Measurements from ENCODE around the gene PANK4.

Gene PANK4

DNA sequence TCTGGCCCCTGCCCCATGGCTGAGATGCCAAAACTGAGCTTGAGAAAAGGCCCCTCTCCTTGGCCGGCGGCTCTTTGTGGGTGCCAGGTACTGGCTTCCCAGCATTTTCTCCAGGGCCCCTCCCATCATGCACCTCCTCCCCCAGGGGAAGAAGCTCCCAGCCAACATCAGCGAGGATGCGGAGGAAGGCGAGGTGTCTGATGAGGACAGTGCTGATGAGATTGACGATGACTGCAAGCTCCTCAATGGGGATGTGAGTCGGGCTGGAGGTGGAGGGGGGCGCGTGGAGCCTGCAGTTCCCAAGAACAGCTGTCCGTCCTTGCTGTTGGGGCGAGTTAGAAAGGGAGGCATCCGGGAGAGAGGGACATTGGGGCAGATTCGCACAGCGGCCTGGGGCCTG lies 36.8 kb downstream of the PANK4 start:
- H3K27me3 ChIP-seq (ENCODE audit: control insufficient read depth, low read length): no peaks in the 10 kb centered on the region
- H3K27ac ChIP-seq (ENCODE audit: low read depth, low read length): no peak overlapping the region
- H3K4me3 ChIP-seq (ENCODE audit: low read length): no peak overlapping the region
- peaks cover 15% of the 10 kb centered on the region for H3K4me1 ChIP-seq (ENCODE audit: control insufficient read depth, low read length)
- H3K9me3 ChIP-seq (ENCODE audit: control insufficient read depth, insufficient read depth, low read length): peaks cover 11% of the 10 kb centered on the region
- no peaks in the 10 kb centered on the region for H3F3A ChIP-seq (ENCODE audit: control insufficient read depth, insufficient read depth)
- TF ChIP-seq, protein P1, sequence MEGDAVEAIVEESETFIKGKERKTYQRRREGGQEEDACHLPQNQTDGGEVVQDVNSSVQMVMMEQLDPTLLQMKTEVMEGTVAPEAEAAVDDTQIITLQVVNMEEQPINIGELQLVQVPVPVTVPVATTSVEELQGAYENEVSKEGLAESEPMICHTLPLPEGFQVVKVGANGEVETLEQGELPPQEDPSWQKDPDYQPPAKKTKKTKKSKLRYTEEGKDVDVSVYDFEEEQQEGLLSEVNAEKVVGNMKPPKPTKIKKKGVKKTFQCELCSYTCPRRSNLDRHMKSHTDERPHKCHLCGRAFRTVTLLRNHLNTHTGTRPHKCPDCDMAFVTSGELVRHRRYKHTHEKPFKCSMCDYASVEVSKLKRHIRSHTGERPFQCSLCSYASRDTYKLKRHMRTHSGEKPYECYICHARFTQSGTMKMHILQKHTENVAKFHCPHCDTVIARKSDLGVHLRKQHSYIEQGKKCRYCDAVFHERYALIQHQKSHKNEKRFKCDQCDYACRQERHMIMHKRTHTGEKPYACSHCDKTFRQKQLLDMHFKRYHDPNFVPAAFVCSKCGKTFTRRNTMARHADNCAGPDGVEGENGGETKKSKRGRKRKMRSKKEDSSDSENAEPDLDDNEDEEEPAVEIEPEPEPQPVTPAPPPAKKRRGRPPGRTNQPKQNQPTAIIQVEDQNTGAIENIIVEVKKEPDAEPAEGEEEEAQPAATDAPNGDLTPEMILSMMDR (IDR thresholded peaks at IDR 0.05; ENCODE audit: low read depth, low read length, poor library complexity, severe bottlenecking): no peak
- TF ChIP-seq EZH2phosphoT487 (IDR thresholded peaks at IDR 0.05; ENCODE audit: borderline replicate concordance, low read length): no peak
- H3K79me2 ChIP-seq (ENCODE audit: control insufficient read depth, low read length): no peaks in the 10 kb centered on the region
- H3K9me2 ChIP-seq (replicated peaks; ENCODE audit: control insufficient read depth, low read length): no peaks in the 10 kb centered on the region
- H4K20me1 ChIP-seq (ENCODE audit: control insufficient read depth, insufficient read depth, low read depth, low read length): no peaks in the 10 kb centered on the region
- H3K36me3 ChIP-seq (ENCODE audit: control insufficient read depth, low read length): no peaks in the 10 kb centered on the region
- H3K4me2 ChIP-seq (ENCODE audit: low read length): no peak overlapping the region

DNA sequence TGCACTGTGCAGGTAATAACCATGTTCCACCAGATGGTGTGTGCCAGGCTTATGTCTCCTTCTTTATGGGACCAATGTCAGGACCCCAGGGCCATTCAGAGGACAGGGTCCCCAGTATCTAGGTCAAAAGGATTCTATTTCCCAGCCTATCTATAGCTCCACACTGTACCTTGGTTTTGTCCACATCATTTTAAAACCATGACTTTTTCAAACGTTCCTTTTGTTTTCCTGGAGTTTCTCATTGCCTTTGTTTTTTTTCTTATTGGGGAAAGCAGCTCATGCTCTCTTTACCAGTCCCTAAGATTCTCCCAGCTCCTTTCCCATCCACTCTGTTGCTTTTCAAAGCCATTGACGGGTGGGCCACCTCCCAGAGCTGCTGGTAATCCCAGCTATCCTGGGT lies 37.7 kb downstream of the PANK4 start:
- no peaks in the 10 kb centered on the region for H3K27me3 ChIP-seq (ENCODE audit: control insufficient read depth, low read length)

DNA sequence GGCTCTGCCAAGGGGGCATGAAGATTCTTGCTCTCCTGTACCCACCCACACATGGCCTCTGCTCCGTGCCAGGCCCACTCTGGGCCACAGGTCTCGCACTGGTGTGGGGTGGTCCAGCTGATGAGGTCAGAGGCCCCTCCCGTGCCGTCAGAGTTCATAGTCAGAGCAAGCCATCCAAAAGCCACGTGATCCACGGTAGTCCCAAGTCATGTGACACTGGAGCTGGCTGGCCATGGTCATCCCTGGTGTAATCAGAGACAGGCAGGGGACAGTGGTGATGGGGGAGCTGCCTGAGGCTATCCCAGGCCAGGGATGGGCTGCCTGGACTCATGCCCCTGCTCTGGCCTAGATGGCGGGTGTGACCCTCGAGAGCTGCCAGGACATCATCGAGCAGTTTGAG lies 39.8 kb downstream of the PANK4 start:
- no peaks in the 10 kb centered on the region for H3K79me2 ChIP-seq (ENCODE audit: control insufficient read depth, low read length)
- no peaks in the 10 kb centered on the region for H3K36me3 ChIP-seq (ENCODE audit: control insufficient read depth, low read length)
- no peak overlapping the region for H3K4me2 ChIP-seq (ENCODE audit: low read length)
- H3K27me3 ChIP-seq (ENCODE audit: control insufficient read depth, low read length): no peaks in the 10 kb centered on the region
- TF ChIP-seq, protein P1 (IDR thresholded peaks at IDR 0.05; ENCODE audit: low read depth, low read length, poor library complexity, severe bottlenecking): no peak
- no peak for TF ChIP-seq EZH2phosphoT487 (IDR thresholded peaks at IDR 0.05; ENCODE audit: borderline replicate concordance, low read length)
- no peaks in the 10 kb centered on the region for H3K9me2 ChIP-seq (replicated peaks; ENCODE audit: control insufficient read depth, low read length)
- no peaks in the 10 kb centered on the region for H4K20me1 ChIP-seq (ENCODE audit: control insufficient read depth, insufficient read depth, low read depth, low read length)
- H3F3A ChIP-seq (ENCODE audit: control insufficient read depth, insufficient read depth): no peaks in the 10 kb centered on the region
- H3K4me1 ChIP-seq (ENCODE audit: control insufficient read depth, low read length): no peaks in the 10 kb centered on the region
- peaks cover 11% of the 10 kb centered on the region for H3K9me3 ChIP-seq (ENCODE audit: control insufficient read depth, insufficient read depth, low read length)
- no peak overlapping the region for H3K4me3 ChIP-seq (ENCODE audit: low read length)
- H3K27ac ChIP-seq (ENCODE audit: low read depth, low read length): no peak overlapping the region

More for the DNA sequence above, 37.7 kb downstream of the PANK4 start:
- Histone ChIP-seq H3K4me3 (ENCODE audit: low read length) (no peak overlapping the region), H3F3A (ENCODE audit: control insufficient read depth, insufficient read depth) (no peaks in the 10 kb centered on the region), H3K27ac (ENCODE audit: low read depth, low read length) (no peak overlapping the region), H3K36me3 (ENCODE audit: control insufficient read depth, low read length) (no peaks in the 10 kb centered on the region), H4K20me1 (ENCODE audit: control insufficient read depth, insufficient read depth, low read depth, low read length) (no peaks in the 10 kb centered on the region), H3K4me2 (ENCODE audit: low read length) (no peak overlapping the region), H3K9me3 (ENCODE audit: control insufficient read depth, insufficient read depth, low read length) (peaks cover 11% of the 10 kb centered on the region), H3K4me1 (ENCODE audit: control insufficient read depth, low read length) (peaks cover 8% of the 10 kb centered on the region), H3K79me2 (ENCODE audit: control insufficient read depth, low read length) (no peaks in the 10 kb centered on the region), H3K9me2 (replicated peaks; ENCODE audit: control insufficient read depth, low read length) (no peaks in the 10 kb centered on the region)
- TF ChIP-seq, protein P1 (IDR thresholded peaks at IDR 0.05; ENCODE audit: low read depth, low read length, poor library complexity, severe bottlenecking): no peak
- no peak for TF ChIP-seq EZH2phosphoT487 (IDR thresholded peaks at IDR 0.05; ENCODE audit: borderline replicate concordance, low read length)

Data from DOHH2 (cell line).